ENCODE data around the gene VWA8.

Gene VWA8

GRCh38 chr13:41609828-41610227, 351.1 kb downstream of the VWA8 start:
- H3K27me3 ChIP-seq (replicated peaks), result no peaks in the 10 kb centered on the region
- DNase-seq, result no peak
- H3K36me3 ChIP-seq (replicated peaks), result no peaks in the 10 kb centered on the region
- TF ChIP-seq, protein P1, sequence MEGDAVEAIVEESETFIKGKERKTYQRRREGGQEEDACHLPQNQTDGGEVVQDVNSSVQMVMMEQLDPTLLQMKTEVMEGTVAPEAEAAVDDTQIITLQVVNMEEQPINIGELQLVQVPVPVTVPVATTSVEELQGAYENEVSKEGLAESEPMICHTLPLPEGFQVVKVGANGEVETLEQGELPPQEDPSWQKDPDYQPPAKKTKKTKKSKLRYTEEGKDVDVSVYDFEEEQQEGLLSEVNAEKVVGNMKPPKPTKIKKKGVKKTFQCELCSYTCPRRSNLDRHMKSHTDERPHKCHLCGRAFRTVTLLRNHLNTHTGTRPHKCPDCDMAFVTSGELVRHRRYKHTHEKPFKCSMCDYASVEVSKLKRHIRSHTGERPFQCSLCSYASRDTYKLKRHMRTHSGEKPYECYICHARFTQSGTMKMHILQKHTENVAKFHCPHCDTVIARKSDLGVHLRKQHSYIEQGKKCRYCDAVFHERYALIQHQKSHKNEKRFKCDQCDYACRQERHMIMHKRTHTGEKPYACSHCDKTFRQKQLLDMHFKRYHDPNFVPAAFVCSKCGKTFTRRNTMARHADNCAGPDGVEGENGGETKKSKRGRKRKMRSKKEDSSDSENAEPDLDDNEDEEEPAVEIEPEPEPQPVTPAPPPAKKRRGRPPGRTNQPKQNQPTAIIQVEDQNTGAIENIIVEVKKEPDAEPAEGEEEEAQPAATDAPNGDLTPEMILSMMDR (IDR thresholded peaks at IDR 0.05; ENCODE audit: low read depth, low read length, missing control alignments), result no peak
- H3K4me3 ChIP-seq (ENCODE audit: low read depth, low read length), result no peak overlapping the region
- in situ Hi-C loops (cut with HindIII; ENCODE audit: low pct_ligation_motif_present, low sequenced_read_pairs), result no loop called here
- peak overlapping the region; percentile 61 for H3K27ac ChIP-seq

DNA sequence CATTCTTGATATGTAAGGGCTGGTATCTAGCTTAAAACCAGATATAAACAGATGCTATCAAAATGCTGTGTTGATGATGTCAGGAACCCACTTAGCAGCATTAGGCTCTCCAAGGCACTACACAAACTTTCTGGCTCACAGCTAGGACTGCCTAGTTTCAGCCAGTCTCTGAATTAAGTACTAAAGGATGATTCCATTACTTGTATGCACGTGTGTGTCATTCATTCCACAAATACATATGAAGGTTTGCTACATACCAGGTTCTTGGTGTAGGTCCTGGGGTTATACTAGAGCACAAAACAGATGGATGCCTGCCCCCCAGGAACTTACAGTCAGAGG, 352.1 kb downstream of the VWA8 start:
- DNase-seq, result no peak
- H3K27ac ChIP-seq, result no peak overlapping the region
- H3K4me3 ChIP-seq (ENCODE audit: low read depth, low read length), result no peak overlapping the region
- no peaks in the 10 kb centered on the region for H3K27me3 ChIP-seq (replicated peaks)
- no peaks in the 10 kb centered on the region for H3K36me3 ChIP-seq (replicated peaks)
- in situ Hi-C loops (cut with HindIII; ENCODE audit: low pct_ligation_motif_present, low sequenced_read_pairs), result no loop called here
- TF ChIP-seq, protein P1 (IDR thresholded peaks at IDR 0.05; ENCODE audit: low read depth, low read length, missing control alignments), result no peak

GRCh38 chr13:41608111-41608838, 352.6 kb downstream of the VWA8 start:
- TF ChIP-seq, protein P1 (IDR thresholded peaks at IDR 0.05; ENCODE audit: low read depth, low read length, missing control alignments), result no peak
- Histone ChIP-seq H3K36me3 (replicated peaks) (no peaks in the 10 kb centered on the region), H3K27ac (no peak overlapping the region), H3K4me3 (ENCODE audit: low read depth, low read length) (no peak overlapping the region), H3K27me3 (replicated peaks) (no peaks in the 10 kb centered on the region)
- in situ Hi-C loops (cut with HindIII; ENCODE audit: low pct_ligation_motif_present, low sequenced_read_pairs), result no loop called here
- no peak for DNase-seq

GRCh38 chr13:41606646-41607045, 354.3 kb downstream of the VWA8 start:
- TF ChIP-seq, protein P1 (IDR thresholded peaks at IDR 0.05; ENCODE audit: low read depth, low read length, missing control alignments), result no peak
- Histone ChIP-seq H3K27ac (no peak overlapping the region), H3K36me3 (replicated peaks) (no peaks in the 10 kb centered on the region), H3K4me3 (ENCODE audit: low read depth, low read length) (no peak overlapping the region), H3K27me3 (replicated peaks) (no peaks in the 10 kb centered on the region)
- in situ Hi-C loops (cut with HindIII; ENCODE audit: low pct_ligation_motif_present, low sequenced_read_pairs), result no loop called here
- DNase-seq, result no peak

- no peak for DNase-seq
- H3K27ac ChIP-seq, result no peak overlapping the region
- in situ Hi-C loops (cut with HindIII; ENCODE audit: low pct_ligation_motif_present, low sequenced_read_pairs), result no loop called here
- H3K36me3 ChIP-seq (replicated peaks), result no peaks in the 10 kb centered on the region
- H3K4me3 ChIP-seq (ENCODE audit: low read depth, low read length), result no peak overlapping the region
- no peaks in the 10 kb centered on the region for H3K27me3 ChIP-seq (replicated peaks)
- TF ChIP-seq, protein P1 (IDR thresholded peaks at IDR 0.05; ENCODE audit: low read depth, low read length, missing control alignments), result peak; percentile 23
Observed at GRCh38 chr13:41605319-41606285, 355.3 kb downstream of the VWA8 start.
